ENCODE measurements around the gene PLAAT2. TPM values are rescaled to one million over a fixed set of nuclear protein-coding genes. Genes with fewer than 3 reads are reported as not detected.
A peak's percentile ranks its signal among the peaks of the same experiment; 100 is the strongest.

The PLAAT2 gene
- total RNA-seq, 2 experiments from 2014 or later, result 0.34 to 0.49 TPM

- no peak overlapping the region for H3K4me3 ChIP-seq (ENCODE audit: low read length)
- Mint-ChIP-seq H3K27ac (no peak overlapping the region), H3K4me3 (no peak overlapping the region), H3K4me1 (ENCODE audit: low read depth) (peaks cover 20% of the 10 kb centered on the region), H3K9me3 (peaks cover 6% of the 10 kb centered on the region), H3K36me3 (ENCODE audit: low read depth) (peaks cover 11% of the 10 kb centered on the region), H3K27me3 (no peaks in the 10 kb centered on the region)
- H3K9me3 ChIP-seq (ENCODE audit: control insufficient read depth in 1 of 2, insufficient read depth in 1 of 2, low read length in 2 of 2), result peaks cover 6 to 8% of the 10 kb centered on the region in 2 experiments
- peak in 1 of 14 experiments; percentile 16 for DNase-seq
- TF ChIP-seq CTCF (IDR thresholded peaks at IDR 0.05), result no peak
- no peaks in the 10 kb centered on the region for H3K36me3 ChIP-seq (ENCODE audit: insufficient read depth, low read length)
- no peak for ATAC-seq (ENCODE audit: poor library complexity)
- H3K4me1 ChIP-seq (ENCODE audit: insufficient read depth, low read length), result peaks cover 19% of the 10 kb centered on the region
- H3K27ac ChIP-seq (ENCODE audit: low read depth in 1 of 2, low read length in 2 of 2), result no peak overlapping the region
- ChIA-PET CTCF (interaction anchor here (0.7 to 1.0 kb wide), 2 partner anchors 14 to 27 kb away, joined by 3 read pairs; partner anchors contain the start of gene PLAAT5), POLR2A (interaction anchor here (1.3 kb wide), 2 partner anchors 31 to 32 kb away, joined by 3 to 4 read pairs; partner anchors contain the start of gene PLAAT4)
- no peaks in the 10 kb centered on the region for H3K27me3 ChIP-seq (ENCODE audit: control insufficient read depth in 1 of 2, insufficient read depth in 2 of 2, low read length in 2 of 2)
- intact Hi-C loops (cut with DNase I, micrococcal nuclease), result no loop called here
Observed at GRCh38 chr11:63504933-63505586, 58.1 kb downstream of the PLAAT2 start.

- Mint-ChIP-seq H3K9me3 (peaks cover 10% of the 10 kb centered on the region), H3K36me3 (ENCODE audit: low read depth) (peaks cover 11% of the 10 kb centered on the region), H3K27ac (no peak overlapping the region), H3K4me1 (ENCODE audit: low read depth) (peaks cover 20% of the 10 kb centered on the region), H3K27me3 (no peaks in the 10 kb centered on the region), H3K4me3 (no peak overlapping the region)
- POLR2A ChIA-PET, result interaction anchor here (1.3 kb wide), 1 partner anchor 32 kb away, joined by 3 read pairs; the partner anchor contains the start of gene PLAAT4
- no peaks in the 10 kb centered on the region for H3K36me3 ChIP-seq (ENCODE audit: insufficient read depth, low read length)
- H3K27ac ChIP-seq (ENCODE audit: low read depth in 1 of 2, low read length in 2 of 2), result no peak overlapping the region
- intact Hi-C loops (cut with DNase I, micrococcal nuclease), result no loop called here
- H3K27me3 ChIP-seq (ENCODE audit: control insufficient read depth in 1 of 2, insufficient read depth in 2 of 2, low read length in 2 of 2), result no peaks in the 10 kb centered on the region
- DNase-seq (no peak), ATAC-seq (ENCODE audit: poor library complexity) (no peak)
- H3K9me3 ChIP-seq (ENCODE audit: control insufficient read depth in 1 of 2, insufficient read depth in 1 of 2, low read length in 2 of 2), result peaks cover 7 to 9% of the 10 kb centered on the region in 2 experiments
- TF ChIP-seq CTCF (IDR thresholded peaks at IDR 0.05), result no peak
- peaks cover 19% of the 10 kb centered on the region for H3K4me1 ChIP-seq (ENCODE audit: insufficient read depth, low read length)
- H3K4me3 ChIP-seq (ENCODE audit: low read length), result no peak overlapping the region
- CTCF ChIA-PET, result interaction anchor here (1.0 kb wide), 1 partner anchor 13 kb away, joined by 3 read pairs; the partner anchor contains the start of gene PLAAT5
Observed at GRCh38 chr11:63504054-63504453, 59.1 kb downstream of the PLAAT2 start.

- ChIA-PET CTCF (no interaction called here), POLR2A (interaction anchor here (1.3 kb wide), 1 partner anchor 33 kb away, joined by 3 read pairs; the partner anchor contains the start of gene PLAAT4)
- Histone ChIP-seq H3K4me3 (ENCODE audit: low read length) (no peak overlapping the region), H3K36me3 (ENCODE audit: insufficient read depth, low read length) (no peaks in the 10 kb centered on the region), H3K9me3 (ENCODE audit: control insufficient read depth in 1 of 2, insufficient read depth in 1 of 2, low read length in 2 of 2) (peaks cover 9 to 11% of the 10 kb centered on the region in 2 experiments), H3K27ac (ENCODE audit: low read depth in 1 of 2, low read length in 2 of 2) (no peak overlapping the region), H3K4me1 (ENCODE audit: insufficient read depth, low read length) (peaks cover 19% of the 10 kb centered on the region), H3K27me3 (ENCODE audit: control insufficient read depth in 1 of 2, insufficient read depth in 2 of 2, low read length in 2 of 2) (no peaks in the 10 kb centered on the region)
- intact Hi-C loops (cut with DNase I, micrococcal nuclease), result no loop called here
- Mint-ChIP-seq H3K36me3 (ENCODE audit: low read depth) (peaks cover 11% of the 10 kb centered on the region), H3K27me3 (peaks cover 4% of the 10 kb centered on the region), H3K9me3 (peaks cover 10% of the 10 kb centered on the region), H3K27ac (no peak overlapping the region), H3K4me3 (no peak overlapping the region), H3K4me1 (ENCODE audit: low read depth) (peaks cover 20% of the 10 kb centered on the region)
- peak in 2 of 14 experiments; percentile 42 to 47 for DNase-seq
- TF ChIP-seq CTCF (IDR thresholded peaks at IDR 0.05), result no peak
- ATAC-seq (ENCODE audit: poor library complexity), result no peak
Observed at GRCh38 chr11:63503492-63503891, 59.7 kb downstream of the PLAAT2 start.

Other genes starting within 250 kb of the PLAAT2 start
- not detected for gene SLC22A9, start 193.6 kb downstream of the PLAAT2 start, total RNA-seq
- gene PLAAT5, start 72.2 kb downstream of the PLAAT2 start, total RNA-seq, result under 1 TPM in 1 of 2 experiments, not detected in 1; 0.16 TPM
- not detected for gene LGALS12, start 57.3 kb downstream of the PLAAT2 start, total RNA-seq
- 10 to 100 TPM; 80.4 to 82.4 TPM for gene PLAAT4, start 26.6 kb downstream of the PLAAT2 start, total RNA-seq
- gene PLAAT3, start 51.1 kb upstream of the PLAAT2 start, total RNA-seq, result 1 to 10 TPM; 2.4 to 3.6 TPM
- 10 to 100 TPM; 14.5 to 16.5 TPM for gene ATL3, start 108.0 kb upstream of the PLAAT2 start, total RNA-seq
- 10 to 100 TPM; 16.4 to 17.6 TPM for gene RTN3, start 118.1 kb upstream of the PLAAT2 start, total RNA-seq
- 1 to 10 TPM in 1 of 2 experiments, under 1 TPM in 1; 0.95 to 1.0 TPM for gene ZFTA, start 205.4 kb upstream of the PLAAT2 start, total RNA-seq

Measured in CD4-positive, alpha-beta T cell (primary cell).